Activated CD4-positive, alpha-beta T cell treated with anti-CD3 and anti-CD28 coated beads, Interleukin-2, amount 50 U/mL, for 24 hours (primary cell): Measurements from ENCODE around the gene MAN1C1.

Source experiments
- DNase-seq, 2 donors: peaks; one replicate each; pipeline ENCODE4 v3.0.0-alpha.2; 2020; ENCODE audit warnings: low read depth in 1 of 2, low spot score in 1 of 2

Gene MAN1C1

DNA sequence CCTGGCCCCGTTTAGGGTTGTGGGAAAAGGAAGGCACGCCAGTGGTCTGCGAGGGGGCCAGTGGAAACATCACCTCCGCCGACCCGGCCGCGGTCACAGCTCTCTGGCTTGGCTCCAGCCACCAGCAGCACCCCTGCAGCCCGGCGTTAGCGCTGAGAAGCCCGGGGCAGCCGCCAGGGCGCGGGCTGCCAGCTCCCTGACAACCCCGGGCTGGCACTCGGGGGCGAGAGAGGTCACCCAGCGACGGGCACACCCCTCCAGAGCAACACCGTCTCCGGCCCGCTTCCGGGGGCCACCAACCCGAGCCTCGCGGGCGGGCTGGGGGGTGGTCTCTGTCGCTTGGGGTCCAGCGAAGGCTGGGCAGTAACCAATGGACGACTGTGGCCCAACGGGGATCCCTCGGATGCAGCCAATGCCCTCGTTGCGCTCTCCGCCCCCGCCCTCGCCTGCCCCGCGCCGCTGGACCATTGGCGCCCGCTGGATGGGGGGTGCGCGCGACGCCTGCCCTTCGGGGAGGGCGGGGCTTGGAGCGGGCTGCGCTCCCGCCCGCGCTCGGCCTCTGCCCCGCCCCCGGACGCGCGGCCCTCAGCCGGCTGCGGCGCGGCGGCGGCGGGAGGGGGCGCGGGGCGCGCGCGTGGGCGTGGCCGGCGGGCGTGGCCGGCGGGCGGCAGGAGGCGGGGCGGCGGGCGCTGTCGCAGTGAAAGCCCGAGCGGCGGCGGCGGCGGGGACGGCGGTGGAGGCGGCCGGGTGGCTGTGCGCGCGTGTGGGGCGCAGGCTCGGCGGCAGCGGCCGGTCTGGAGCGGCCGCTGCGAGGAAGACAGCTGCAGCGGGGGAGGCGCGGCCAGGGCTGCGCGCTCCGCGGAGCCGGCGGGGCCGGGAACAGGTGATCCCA lies at the start of gene MAN1C1:
MAN1C1 (plus strand) TSS at position 697 of the 892 bp plus-strand sequence. CDS start 1,007 bp downstream, outside the sequence.
- no peak for DNase-seq

DNA sequence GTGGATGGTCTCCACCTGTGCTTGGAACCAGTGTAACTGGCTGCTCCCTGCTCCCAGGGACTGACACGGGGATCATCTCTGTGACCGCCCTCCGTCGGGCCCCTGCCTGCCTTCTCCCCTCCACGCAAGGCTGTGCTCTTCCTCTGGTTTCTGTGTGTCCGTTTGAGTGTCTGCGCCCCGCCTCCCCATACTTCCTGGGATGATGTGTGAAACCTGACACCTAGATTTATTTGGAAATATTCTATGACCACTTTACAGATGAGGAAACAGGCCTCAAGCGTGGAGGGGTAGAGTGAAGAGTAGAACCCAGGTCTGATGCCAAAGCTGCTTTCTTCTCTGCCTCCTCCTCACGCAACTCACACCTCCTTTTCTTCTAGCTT lies 48.9 kb upstream of the MAN1C1 start:
- no peak for DNase-seq

DNA sequence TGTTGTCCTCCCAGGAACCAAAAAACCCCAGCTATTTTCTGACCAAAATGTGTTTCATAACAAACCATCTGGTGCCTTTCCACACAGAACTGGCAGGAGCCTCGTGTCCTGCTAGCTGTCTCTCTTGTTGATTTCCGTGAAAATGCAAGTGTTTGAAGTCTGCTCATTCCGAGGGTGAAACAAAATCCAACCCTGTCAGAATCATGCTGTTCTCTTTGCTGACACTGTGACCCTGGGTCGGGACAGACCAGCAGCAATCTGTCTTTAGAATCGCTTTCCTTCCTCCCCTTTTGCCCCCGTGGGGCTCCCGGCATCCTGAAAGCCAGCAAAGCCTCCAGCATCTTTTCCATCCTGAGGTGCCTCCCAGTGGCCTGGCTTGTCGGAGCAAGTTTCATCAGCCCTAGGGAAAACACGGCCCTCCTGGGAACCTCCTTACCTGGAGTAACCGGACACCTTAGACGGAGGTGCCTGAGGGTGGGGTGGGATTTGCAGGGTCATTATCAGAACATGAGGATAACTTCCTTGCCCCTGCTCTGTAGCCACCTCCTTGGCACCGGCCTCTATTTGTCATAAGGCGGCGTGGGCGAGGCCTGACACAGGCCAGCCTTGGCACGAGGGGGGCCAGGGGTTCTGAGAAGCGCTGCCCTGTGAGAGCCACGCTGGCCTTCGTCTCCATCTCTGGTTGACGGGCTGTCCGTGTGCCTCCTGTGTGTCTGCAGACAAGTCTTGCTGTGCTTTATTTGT lies 48.3 kb upstream of the MAN1C1 start:
- no peak for DNase-seq

DNA sequence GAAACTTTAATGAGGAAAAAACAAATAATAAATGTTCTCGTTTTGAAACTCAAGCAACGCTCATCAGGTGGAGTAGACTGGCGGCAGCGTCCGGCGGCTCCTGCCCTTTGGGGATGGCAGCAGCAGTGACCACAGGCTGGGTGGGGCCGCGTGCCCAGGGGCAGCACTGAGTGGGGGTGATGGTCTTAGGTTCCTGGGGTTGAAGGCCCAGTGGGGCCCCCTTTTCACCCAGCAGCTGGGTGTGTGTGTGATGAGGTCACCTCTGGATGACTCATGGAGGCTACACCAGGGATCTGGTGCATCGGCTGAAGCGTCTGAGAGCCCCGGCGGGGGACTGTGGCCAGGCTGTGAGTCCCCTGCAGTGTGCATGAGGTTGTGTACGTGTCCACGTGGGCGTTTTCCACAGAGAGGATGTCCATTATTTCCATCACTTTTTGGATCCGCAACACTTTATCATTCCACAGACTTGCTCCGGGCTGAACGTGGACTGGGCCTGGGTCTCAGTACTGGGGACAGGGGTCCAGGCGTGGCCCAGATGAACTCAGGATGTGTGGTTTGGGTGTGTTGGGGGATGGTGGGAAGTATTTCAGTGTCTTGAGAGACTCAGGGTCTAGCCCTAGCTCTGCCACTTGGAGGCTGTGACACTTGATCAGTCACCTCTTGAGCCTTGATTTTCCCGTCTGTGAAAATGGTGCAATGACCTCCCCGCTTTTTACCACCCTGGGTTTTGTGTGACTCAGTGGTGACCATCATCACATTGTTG lies 47.6 kb upstream of the MAN1C1 start:
- DNase-seq, result no peak

DNA sequence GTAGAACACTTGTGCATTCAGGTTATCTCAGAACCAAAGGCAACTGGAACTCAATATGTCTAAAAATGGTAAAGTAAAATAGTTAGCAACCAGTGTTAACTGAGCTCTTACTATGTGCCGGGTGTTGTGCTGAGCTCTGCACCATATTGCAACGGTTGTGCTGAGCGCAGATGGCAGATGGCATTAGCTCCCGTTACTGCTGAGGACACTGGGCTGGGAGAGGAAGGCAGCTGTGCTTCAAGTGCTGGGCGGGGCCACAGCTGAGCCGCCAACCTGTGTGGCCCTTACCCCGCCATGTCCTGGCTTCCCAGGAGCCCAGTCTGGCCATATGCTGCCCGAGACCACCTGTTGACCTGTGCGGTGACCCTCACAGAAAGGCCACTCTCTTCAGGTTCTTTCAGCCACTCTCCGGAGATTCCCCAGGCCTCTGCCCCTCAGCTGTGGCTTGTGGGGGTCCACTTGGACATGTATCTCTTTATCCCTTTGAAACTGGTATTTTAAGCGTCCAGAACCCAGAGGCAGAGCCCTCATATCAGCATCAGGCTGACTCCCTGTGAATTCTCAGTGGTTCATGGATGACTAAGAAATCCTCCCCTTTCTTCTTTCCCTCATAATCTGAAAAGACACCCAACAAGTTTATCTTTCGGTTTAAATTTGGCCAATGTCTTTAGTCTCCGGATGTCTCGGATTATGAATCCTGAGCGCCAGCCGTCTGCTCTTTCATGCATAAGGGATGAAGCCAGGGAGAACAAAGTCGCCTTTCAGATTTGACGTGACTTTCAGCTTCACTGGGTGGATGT lies 46.8 kb upstream of the MAN1C1 start:
- DNase-seq, result no peak

DNA sequence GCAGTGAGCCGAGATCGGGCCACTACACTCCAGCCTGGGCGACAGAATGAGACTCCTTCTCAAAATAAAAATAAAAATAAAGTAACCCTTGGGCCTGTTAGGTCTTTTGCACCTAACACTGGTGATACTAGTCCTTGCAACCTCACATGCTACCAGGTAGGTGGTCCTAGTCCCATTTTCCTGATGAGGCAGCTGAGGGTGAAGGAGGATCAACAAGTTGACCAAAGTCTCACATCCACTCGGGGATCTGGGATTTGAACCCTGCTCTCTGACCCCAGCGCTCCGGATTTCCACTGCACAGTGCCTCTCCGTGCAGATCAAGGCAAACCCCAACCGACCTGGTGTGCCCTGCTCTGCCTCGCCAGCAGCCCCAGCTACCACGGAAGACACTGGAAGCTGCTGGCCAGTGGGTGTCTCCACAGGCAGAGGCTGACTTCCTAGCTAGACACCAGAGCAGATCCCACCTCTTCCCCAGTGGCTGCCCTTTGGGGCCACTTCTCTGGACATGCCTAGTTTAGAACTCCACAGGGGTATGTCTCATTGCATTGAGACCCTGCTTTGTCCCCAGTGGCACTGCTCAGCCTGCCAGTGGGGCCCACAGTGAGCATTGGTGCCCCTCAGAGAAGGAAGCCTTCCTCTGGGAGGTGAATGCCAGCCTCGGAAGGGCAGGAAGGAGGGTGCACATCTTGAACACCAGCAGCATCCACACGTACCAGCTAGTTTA lies 45.6 kb upstream of the MAN1C1 start:
- DNase-seq, result no peak

DNA sequence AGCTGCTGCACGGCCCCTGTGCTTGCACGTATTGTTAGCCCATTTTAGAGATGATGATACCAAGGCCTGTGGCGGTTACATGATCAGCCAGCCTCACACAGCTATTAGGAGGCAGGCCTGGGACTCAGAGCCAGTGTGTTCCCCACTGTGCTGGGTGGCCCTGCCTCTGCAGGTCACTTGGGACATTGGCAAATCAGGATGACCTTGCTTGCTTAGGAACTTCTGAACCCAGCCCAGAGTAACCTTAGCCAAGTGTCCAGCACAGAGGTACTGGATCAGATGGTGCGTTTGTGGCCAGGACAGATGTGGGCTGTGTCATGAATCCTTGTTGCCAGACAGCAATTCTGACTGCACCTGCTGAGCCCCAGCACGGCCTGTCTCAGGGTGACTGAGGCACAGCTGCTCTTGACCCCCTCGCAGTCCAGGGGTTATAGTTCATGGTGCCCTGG lies 45.0 kb upstream of the MAN1C1 start:
- no peak for DNase-seq

DNA sequence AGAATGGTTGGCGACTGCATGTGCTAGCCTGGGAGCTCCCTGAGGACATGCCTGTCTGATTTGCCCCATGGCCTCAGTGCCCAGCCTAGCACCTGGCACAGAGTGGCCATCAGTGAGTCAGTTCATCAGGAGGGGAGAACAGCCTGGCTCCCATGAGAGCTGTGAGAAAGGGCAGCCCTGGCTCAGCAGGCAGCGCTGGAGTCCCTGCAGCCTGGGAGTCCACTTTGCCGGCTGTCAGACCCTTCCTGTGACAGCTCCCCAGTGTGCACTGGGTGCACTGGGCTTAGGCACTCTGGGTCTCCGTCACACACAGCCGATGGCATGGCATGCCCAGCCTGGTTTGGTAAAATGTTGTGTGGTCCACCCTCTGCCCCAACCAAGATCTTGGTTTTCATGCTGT lies 44.5 kb upstream of the MAN1C1 start:
- DNase-seq, result no peak

DNA sequence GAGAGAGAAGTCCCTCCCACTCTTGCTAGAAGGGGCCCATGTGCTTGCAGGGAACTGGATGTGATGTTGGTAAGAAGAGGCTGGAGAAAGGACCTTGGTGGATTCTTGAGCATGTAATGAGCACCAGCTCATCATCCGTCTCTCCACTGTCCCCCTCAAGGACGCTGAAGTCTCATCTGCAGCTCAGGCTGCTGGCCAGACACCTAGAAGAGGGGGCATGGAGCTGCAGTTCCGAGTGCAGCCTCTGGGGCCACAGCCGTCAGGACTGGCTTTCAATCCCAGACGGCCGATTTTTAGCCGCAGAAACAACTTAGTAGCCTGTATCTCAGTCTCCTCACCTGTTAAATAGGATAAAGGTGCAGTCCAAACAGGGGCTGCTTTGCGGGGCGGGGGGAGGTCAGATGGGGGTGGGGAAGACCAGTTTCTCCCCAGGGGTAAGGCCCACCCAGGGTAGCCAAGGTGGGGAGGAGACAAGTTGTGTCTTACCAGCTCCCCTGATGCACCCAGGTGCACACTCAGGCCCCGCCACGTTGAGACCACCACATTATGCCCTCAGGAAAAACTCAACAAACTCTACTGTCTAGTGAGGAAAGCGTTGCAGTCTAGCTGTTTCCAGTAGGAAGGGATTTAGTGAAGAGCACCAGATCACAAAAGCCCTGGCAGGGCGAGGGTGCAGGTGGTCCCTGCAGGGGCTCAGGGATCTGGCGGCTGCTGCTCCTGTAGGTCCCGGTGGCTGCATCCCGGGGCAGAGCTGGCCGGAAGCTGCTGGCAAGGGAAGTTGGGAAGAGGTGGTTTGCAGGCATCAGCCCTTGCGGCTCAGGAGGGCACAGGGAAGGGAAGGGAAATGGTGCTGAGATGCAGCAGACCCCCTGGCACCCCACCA lies 43.6 kb upstream of the MAN1C1 start:
- DNase-seq, result no peak

DNA sequence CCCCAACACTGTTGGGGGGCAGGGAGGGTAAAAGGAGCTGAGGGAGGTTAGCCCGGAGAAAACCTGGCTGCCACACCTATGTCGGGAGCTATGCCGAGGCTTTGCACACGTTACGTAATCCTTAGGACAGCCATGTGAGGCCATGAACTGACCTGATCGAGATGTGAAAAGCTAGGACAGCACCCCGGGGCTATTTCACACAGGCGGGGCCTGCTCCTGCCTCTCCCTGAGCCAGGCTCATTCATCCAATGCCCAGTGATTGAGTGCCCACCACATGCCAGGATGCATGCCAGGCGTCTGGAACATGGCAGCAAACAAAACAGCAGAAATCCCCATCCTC lies 43.0 kb upstream of the MAN1C1 start:
- DNase-seq, result no peak

DNA sequence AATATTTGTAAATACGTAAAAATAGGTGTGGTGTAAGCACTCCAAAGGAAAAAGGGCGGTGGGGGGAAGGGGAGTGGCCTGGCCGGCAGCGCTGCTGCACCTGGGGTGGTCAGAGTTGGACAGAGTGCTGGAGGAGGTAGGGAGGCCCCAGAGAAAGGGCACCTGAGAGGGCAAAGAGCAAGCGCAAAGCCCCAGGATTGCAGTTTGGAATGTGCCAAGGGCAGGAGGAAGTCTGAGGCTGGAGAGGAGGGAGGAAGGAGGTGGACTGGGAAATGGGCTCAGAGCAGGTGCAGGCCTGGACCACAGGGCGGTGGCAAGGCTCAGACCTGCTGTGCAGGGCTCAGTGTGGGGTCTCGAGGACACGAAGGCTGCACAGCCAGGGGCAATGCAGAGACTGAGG lies 42.6 kb upstream of the MAN1C1 start:
- DNase-seq, result no peak

DNA sequence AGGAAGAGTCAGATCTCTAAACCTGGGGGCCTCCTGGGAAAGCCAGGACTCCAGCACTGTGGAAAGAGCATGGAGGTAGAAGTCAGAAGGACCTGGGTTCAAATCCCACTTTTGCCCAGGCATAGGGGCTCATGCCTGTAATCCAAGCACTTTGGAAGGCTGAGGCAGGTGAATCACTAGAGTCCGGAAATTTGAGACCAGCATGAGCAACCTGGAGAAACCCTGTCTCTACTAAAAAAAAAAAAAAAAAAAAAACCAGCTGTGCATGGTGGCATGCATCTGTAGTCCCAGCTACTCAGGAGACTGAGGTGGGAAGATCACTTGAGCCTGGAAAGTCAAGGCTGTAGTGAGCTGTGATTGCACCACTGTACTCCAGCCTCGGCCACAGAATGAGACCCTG lies 41.4 kb upstream of the MAN1C1 start:
- no peak for DNase-seq

DNA sequence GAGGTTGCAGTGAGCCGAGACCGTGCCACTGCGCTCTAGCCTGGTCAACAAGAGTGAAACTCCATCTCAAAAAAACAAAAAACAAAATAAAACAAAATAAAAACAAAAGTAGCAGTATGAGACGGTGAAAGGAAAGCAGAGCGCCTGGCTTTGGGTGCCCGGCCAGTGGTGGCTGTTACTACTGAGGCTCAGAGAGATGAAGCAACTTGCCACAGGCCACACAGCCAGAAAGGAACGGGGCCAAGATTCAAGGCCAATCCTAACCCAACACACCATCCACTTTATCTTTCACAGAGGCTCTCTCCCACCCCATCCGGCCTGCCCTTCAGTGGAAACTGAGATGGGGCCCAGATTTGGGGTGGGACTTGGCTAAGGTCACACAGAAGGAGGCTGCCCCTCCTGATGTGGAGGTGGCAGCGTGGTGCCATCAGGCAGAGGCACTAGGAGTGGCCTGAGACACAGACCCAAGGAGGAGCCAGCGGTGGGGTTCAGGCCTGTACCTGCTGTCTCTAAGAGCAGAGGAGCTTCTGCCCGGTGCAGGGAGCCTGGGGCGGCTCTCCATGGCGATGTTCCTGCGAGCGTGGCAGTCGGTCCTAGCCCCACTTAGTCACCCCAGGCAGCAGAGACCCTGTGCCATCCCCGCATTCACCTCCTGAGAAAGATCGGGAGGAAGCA lies 40.0 kb upstream of the MAN1C1 start:
- DNase-seq, result no peak

DNA sequence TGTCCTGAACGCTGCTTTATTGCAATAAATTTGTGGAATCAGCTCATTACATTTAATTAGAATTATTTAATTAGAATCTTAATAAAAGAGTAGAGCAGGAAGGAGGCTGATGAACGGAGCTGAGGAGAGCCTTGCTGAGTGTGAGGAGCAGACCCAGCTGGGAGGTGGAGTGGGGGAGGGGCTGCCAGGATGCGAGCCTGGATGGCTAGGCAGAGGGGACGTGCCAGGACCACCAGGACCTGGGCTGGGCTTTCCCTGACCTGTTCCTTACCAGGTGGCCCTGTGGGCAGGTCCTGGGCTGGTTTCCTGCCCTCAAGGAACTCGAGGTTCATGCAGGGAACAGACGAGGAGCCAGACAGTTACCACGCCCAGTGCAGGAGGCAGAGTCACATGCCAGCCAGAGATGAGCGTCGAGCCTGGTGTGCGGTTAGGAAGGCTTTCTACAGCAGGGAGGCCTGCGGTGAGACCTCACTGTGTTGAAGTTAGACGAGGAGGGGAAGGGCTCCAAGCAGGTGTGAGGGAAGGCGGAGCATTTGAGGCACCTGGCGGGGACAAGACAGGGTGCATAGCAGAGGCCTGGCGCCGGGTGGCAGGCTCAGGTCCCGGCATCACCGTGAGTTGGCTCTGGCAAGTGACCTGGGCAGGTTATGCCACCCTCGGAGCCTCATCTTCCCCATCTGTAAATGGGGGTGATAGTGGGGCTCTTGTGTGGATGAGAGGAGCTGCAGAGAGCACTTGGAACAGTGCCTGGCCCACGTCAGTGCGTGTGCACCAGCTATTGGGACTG lies 39.3 kb upstream of the MAN1C1 start:
- DNase-seq, result no peak

DNA sequence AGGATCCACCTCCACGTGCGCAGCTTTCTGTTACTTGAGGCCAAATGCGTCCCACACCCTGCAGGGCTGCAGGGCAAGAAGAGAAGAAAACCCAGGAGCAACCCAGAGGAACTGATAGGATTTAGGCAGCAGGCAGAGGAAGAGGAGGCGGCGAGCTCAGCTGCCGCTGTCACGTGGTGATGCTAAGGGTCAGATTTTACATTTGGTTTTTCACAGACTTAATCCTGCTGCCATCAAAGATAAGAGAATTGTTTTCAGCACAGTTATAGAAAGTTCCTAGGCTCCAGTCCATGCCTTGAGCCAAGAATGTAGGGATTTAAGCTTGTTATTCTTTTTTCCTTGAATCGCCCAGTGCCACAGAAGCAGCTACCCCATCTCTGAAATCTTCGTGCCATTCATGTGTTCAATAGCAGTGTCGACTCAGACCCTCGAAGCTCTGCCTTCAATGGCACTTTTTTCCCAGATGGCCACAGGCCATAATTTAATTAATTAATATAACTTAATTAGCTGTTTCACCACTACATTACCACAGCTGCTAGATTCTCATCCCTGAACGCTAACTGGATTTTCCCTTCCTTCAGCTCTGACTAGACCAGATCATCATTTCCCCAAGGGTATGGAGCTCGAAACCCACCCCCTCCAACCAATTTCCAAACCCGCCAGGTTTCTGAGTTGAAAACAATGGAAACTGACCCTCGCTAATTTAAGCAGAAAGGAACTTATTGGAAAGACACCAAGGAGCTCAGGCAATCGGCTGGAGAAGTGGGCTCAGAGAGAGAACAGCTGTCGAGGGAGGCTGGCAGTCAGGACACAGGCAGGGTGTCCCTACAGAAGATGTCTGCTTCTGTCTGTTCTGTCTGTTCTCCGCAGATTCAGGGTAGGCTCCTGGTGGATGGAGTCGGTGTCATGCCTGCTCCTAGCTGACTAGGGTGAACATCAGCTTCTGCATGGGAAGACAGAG lies 37.0 kb upstream of the MAN1C1 start:
- DNase-seq, result no peak

DNA sequence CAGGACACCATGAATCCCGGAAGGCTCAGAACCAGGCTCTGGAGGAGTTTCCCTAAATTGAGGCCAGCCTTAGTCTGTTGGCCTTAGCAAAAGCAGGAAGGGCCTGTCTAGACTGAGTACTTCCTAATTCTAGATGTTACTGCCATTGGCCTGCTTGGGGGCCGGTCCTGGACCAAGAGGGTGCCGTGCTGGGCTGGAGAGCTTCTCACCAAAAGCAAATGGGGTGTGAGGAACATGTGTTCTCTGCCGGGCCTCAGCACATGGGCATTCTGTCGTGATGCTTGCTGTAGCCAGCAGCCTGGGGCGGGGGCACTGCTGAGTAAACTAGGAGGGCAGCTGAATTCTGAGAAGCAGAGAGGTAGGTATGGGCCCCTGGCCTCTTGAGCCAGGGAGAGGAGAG lies 35.7 kb upstream of the MAN1C1 start:
- no peak for DNase-seq

DNA sequence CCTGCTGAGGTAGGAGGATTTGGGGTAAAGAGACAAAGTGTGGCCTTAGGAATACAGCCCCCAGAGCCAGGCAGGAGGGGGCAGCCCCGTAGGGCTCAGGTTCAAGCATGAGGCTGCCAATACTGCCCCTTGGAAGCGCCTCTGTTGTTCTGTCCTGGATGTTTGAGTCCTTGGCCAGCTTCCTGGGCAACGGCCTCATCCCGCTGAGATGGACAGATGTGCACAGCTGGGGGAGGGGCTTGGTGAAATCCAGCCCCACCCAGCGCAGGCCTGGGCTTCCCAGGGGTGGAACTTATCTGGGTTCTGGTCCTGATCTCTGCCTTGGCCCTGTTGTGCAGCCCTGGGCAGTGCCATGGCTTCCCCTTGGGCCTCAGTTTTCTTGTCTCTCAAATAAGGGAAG lies 34.8 kb upstream of the MAN1C1 start:
- no peak for DNase-seq
